Common myeloid progenitor, CD34-positive (primary cell): ENCODE results near the gene RERE.

Source experiments
- CTCF ChIA-PET: fragments of 350-600 bp; sonication (Branson Sonifier 250); formaldehyde crosslinking; loops from one replicate; lab custom pipeline; 2021; ENCODE audit warnings: antibody characterized with exemption; lab: Charles Lee
- POLR2A ChIA-PET: fragments of 350-600 bp; sonication (Branson Sonifier 250); formaldehyde crosslinking; loops from one replicate; lab custom pipeline; 2021; ENCODE audit warnings: antibody characterized with exemption; lab: Charles Lee
- DNase-seq, 3 donors: peaks; one replicate each; pipeline versions ENCODE4 v3.0.0 to v3.0.0-alpha.2; 2013
- H3K27ac ChIP-seq, 2 experiments: 1 replicate in 1 of 2; 2 replicates in 1 of 2; pipeline ENCODE4 v1.7.0; 2013; ENCODE audit warnings: inconsistent platforms in 2 of 2, low read length in 2 of 2, mild to moderate bottlenecking in 2 of 2, low read depth in 1 of 2, moderate library complexity in 1 of 2; ENCODE audit not compliant: severe bottlenecking in 2 of 2, insufficient read depth in 1 of 2, poor library complexity in 1 of 2
- H3K27me3 ChIP-seq, 5 experiments: replicated peaks in 2 of 5; 1 replicate in 3 of 5; 2 replicates in 2 of 5; pipeline versions ENCODE4 v1.6.1 to v1.7.0; 2013; ENCODE audit warnings: low read length in 4 of 5, mild to moderate bottlenecking in 2 of 5, moderate library complexity in 2 of 5, inconsistent platforms in 1 of 5; ENCODE audit not compliant: insufficient read depth in 5 of 5, control insufficient read depth in 4 of 5
- H3K36me3 ChIP-seq, 4 experiments: 1 replicate in 2 of 4; 2 replicates in 2 of 4; pipeline versions ENCODE4 v1.6.1 to v1.7.0; 2013; ENCODE audit warnings: low read length in 3 of 4, control low read depth in 1 of 4, mild to moderate bottlenecking in 1 of 4; ENCODE audit not compliant: control insufficient read depth in 4 of 4, insufficient read depth in 4 of 4
- H3K4me1 ChIP-seq, 4 experiments: 1 replicate in 3 of 4; 2 replicates in 1 of 4; pipeline versions ENCODE4 v1.6.1 to v1.7.1; 2013; ENCODE audit warnings: low read length in 3 of 4, mild to moderate bottlenecking in 3 of 4, control low read depth in 1 of 4, inconsistent platforms in 1 of 4, moderate library complexity in 1 of 4; ENCODE audit not compliant: control insufficient read depth in 4 of 4, insufficient read depth in 4 of 4; ENCODE audit errors: control extremely low read depth in 1 of 4
- H3K4me3 ChIP-seq, 7 experiments: 1 replicate in 4 of 7; 2 replicates in 3 of 7; pipeline versions ENCODE4 v1.5.1 to v1.7.0; 2013; ENCODE audit warnings: mild to moderate bottlenecking in 7 of 7, low read length in 6 of 7, moderate library complexity in 6 of 7, inconsistent platforms in 2 of 7, low read depth in 2 of 7, control low read depth in 1 of 7; ENCODE audit not compliant: insufficient read depth in 4 of 7, control insufficient read depth in 1 of 7; ENCODE audit errors: extremely low read depth in 1 of 7
- H3K9me3 ChIP-seq, 5 experiments: 1 replicate in 4 of 5; 2 replicates in 1 of 5; pipeline versions ENCODE4 v1.6.1 to v1.7.1; 2013; ENCODE audit warnings: low read length in 4 of 5, mild to moderate bottlenecking in 2 of 5, inconsistent platforms in 1 of 5, low read depth in 1 of 5, moderate library complexity in 1 of 5; ENCODE audit not compliant: control insufficient read depth in 4 of 5, insufficient read depth in 2 of 5; ENCODE audit errors: control extremely low read depth in 1 of 5
- WGBS: methylation state at CpG from one replicate; pipeline ENCODE4 v1.1.5; 2013; ENCODE audit not compliant: insufficient coverage; 5-methylcytosine and 5-hydroxymethylcytosine counted together

Gene RERE

DNA sequence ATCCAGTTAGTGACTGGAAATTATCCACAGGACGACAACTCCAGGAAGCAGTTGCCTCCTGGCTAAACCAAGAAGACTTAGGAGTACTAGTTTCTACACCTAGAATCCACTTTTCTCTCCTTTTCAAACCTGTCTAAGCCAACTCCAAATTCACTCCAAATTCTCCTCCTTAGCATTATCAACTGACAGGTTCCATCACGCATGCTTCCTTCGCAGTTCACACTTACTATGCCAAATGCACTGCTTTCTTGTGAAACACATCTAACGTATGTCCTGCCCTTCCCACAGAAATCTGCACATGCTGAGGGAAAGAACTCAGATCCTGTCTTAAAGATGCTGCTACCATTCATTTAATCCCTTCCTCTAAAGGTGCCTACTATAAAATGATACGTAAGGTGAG, 225.9 kb downstream of the RERE start:
- DNase-seq = no peak
- ChIA-PET POLR2A (no interaction called here), CTCF (no interaction called here)
- Histone ChIP-seq H3K4me1 (peaks cover 0 to 14% (median 8%) of the 10 kb centered on the region in 4 experiments), H3K36me3 (peaks cover 4 to 8% (median 7%) of the 10 kb centered on the region in 4 experiments), H3K9me3 (peaks cover 0 to 2% (median 0%) of the 10 kb centered on the region in 5 experiments), H3K27ac (no peak overlapping the region), H3K27me3 (no peaks in the 10 kb centered on the region), H3K4me3 (no peak overlapping the region)
- WGBS = 100% methylated on average over 4 of the region's 5 CpGs

GRCh38 chr1:8590721-8591351, 226.6 kb downstream of the RERE start:
- H3K27me3 ChIP-seq = no peaks in the 10 kb centered on the region
- WGBS = 29% methylated on average over 4 of the region's 6 CpGs
- H3K9me3 ChIP-seq = peaks cover 0 to 2% (median 0%) of the 10 kb centered on the region in 5 experiments
- peaks cover 4 to 8% (median 7%) of the 10 kb centered on the region in 4 experiments for H3K36me3 ChIP-seq
- H3K4me1 ChIP-seq = peaks cover 0 to 14% (median 8%) of the 10 kb centered on the region in 4 experiments
- no peak overlapping the region for H3K27ac ChIP-seq
- peak overlapping the region in 1 of 7 experiments; percentile 8 for H3K4me3 ChIP-seq
- DNase-seq = peak in 1 of 3 donors; percentile 18
- CTCF ChIA-PET = interaction anchor here (1.0 kb wide), 2 partner anchors 14 to 35 kb away, joined by 3 to 4 read pairs; no protein-coding TSS in a partner anchor
- POLR2A ChIA-PET = interaction anchor here (0.6 kb wide), 2 partner anchors 64 to 991 kb away, joined by 3 read pairs; no protein-coding TSS in a partner anchor

DNA sequence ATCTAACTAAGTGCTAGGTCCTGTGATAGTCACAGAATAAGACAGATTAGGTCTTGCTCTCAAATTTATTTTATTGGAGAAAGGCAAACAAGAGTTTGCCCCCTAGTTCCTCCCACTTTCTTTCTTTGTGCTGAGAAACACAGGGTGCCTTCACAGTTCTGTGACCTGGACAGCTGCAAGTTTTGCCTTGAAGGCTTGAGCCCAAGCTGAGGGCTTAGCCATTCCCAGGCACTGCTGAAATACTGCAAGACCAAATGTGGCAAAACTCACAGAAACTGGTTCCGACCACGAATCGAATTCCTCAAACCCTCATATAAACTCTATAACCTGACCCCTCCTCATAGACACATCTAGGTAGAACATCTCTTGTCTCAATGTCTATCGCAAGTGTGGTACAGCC, 227.9 kb downstream of the RERE start:
- Histone ChIP-seq H3K4me1 (peaks cover 0 to 14% (median 8%) of the 10 kb centered on the region in 4 experiments), H3K36me3 (peaks cover 4 to 8% (median 7%) of the 10 kb centered on the region in 4 experiments), H3K27ac (no peak overlapping the region), H3K4me3 (no peak overlapping the region), H3K9me3 (peaks cover 0 to 2% (median 0%) of the 10 kb centered on the region in 5 experiments), H3K27me3 (no peaks in the 10 kb centered on the region)
- DNase-seq = no peak
- 97% methylated on average over 4 of the region's 4 CpGs for WGBS
- ChIA-PET POLR2A (no interaction called here), CTCF (no interaction called here)

DNA sequence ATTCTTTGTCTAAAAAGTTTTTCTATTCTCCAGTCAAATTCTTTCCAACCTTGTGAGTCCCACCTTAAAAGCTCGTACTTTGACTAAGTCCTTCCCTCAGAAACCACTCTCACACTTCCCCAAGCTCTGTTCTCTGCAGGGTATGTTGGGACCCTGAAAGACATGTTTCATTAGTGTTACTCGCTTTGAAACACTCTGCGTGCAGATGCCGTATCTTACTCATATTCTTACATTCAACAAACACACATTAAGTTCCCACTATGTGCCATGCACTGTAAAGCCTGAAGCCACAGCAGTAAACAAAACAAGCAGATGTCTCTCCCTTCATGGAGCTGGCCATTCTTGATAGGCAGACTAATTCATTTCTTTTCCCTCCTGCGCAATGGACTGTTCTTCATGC, 229.7 kb downstream of the RERE start:
- POLR2A ChIA-PET = no interaction called here
- Histone ChIP-seq H3K4me1 (peaks cover 0 to 14% (median 8%) of the 10 kb centered on the region in 4 experiments), H3K36me3 (peaks cover 0 to 8% (median 0%) of the 10 kb centered on the region in 4 experiments), H3K4me3 (no peak overlapping the region), H3K27me3 (no peaks in the 10 kb centered on the region), H3K9me3 (no peaks in the 10 kb centered on the region), H3K27ac (no peak overlapping the region)
- CTCF ChIA-PET = interaction anchor here (0.7 to 2.0 kb wide), 7 partner anchors 8 to 144 kb away, joined by 3 to 8 read pairs (median 3); no protein-coding TSS in a partner anchor
- WGBS = 50% methylated on average over 4 of the region's 5 CpGs
- no peak for DNase-seq

GRCh38 chr1:8586438-8586837, 231.0 kb downstream of the RERE start:
- no peaks in the 10 kb centered on the region for H3K9me3 ChIP-seq
- WGBS = 80% methylated on average over 1 of the region's 1 CpG

DNA sequence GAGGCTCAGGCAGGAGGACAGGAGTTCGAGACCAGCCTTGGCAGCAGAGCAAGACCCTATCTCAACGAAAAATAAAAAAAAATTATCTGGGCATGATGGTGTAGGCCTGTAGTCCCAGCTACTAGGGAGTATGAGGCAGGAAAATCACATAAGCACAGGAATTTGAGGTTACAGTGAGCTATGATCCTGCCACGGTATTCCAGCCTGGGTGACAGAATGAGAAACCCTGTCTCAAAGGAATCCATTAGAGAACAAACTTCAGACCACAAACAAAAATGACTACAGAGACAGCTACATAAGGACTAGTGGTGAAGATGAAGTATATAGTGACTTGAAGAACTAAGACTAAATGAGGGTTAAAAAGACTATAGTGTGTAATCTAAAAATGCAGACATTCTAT, 233.1 kb downstream of the RERE start:
- WGBS = 100% methylated on average over 2 of the region's 3 CpGs
- ChIA-PET CTCF (interaction anchor here (1.0 to 3.8 kb wide), 8 partner anchors 10 to 143 kb away, joined by 3 to 12 read pairs (median 4); no protein-coding TSS in a partner anchor), POLR2A (interaction anchor here (0.7 kb wide), 1 partner anchor 142 kb away, joined by 3 read pairs; no protein-coding TSS in a partner anchor)
- peaks cover 0 to 2% (median 0%) of the 10 kb centered on the region in 4 experiments for H3K36me3 ChIP-seq
- H3K4me3 ChIP-seq = no peak overlapping the region
- H3K27ac ChIP-seq = no peak overlapping the region
- peaks cover 0 to 5% (median 2%) of the 10 kb centered on the region in 4 experiments for H3K4me1 ChIP-seq
- H3K9me3 ChIP-seq = no peaks in the 10 kb centered on the region
- DNase-seq = no peak
- H3K27me3 ChIP-seq = no peaks in the 10 kb centered on the region

More at GRCh38 chr1:8586438-8586837, 231.0 kb downstream of the RERE start:
- ChIA-PET POLR2A (no interaction called here), CTCF (interaction anchor here (1.0 to 1.7 kb wide), 4 partner anchors 9 to 30 kb away, joined by 3 to 5 read pairs (median 4); no protein-coding TSS in a partner anchor)
- no peak for DNase-seq
- Histone ChIP-seq H3K4me1 (peaks cover 0 to 13% (median 8%) of the 10 kb centered on the region in 4 experiments), H3K36me3 (peaks cover 0 to 8% (median 0%) of the 10 kb centered on the region in 4 experiments), H3K27me3 (no peaks in the 10 kb centered on the region), H3K4me3 (no peak overlapping the region), H3K27ac (no peak overlapping the region)

DNA sequence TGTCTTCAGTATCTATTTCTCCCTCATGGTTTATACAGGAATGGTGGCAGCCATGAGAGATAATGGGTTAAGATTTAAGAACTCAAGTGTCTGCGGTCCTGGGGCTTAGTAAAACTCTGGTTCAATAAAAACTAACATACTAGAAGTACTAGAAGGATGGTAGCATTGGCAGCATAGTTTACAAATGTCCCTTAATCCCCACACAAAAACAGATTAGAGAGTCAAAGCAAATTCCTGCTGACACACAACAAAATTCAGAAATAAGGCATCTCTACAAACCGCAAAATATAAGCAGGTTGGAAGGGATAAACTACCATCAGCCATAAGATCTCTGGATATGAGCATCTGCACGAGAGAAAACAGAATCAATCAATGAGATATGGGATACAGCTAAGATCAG, 234.4 kb downstream of the RERE start:
- POLR2A ChIA-PET = no interaction called here
- WGBS = 86% methylated on average over 1 of the region's 3 CpGs
- no peak overlapping the region for H3K4me3 ChIP-seq
- no peaks in the 10 kb centered on the region for H3K9me3 ChIP-seq
- H3K27ac ChIP-seq = no peak overlapping the region
- no peaks in the 10 kb centered on the region for H3K27me3 ChIP-seq
- peaks cover 0 to 5% (median 2%) of the 10 kb centered on the region in 4 experiments for H3K4me1 ChIP-seq
- DNase-seq = no peak
- peaks cover 0 to 2% (median 0%) of the 10 kb centered on the region in 4 experiments for H3K36me3 ChIP-seq
- CTCF ChIA-PET = interaction anchor here (1.0 to 3.8 kb wide), 6 partner anchors 9 to 88 kb away, joined by 3 to 12 read pairs (median 5); no protein-coding TSS in a partner anchor
